Liver (tissue), 9 donors: ENCODE data around the gene PPP1R1B. TPM values are rescaled to one million over a fixed set of nuclear protein-coding genes. Genes with fewer than 3 reads are reported as not detected.

ENCODE experiments used
- DNase-seq: peaks from one replicate; pipeline ENCODE4 v3.0.0-alpha.2; 2017; ENCODE audit warnings: low spot score
- H3K27ac ChIP-seq, 2 donors: one replicate each; pipeline ENCODE4 v1.7.0; 2013; ENCODE audit warnings: inconsistent platforms in 2 of 2, low read length in 2 of 2, control low read depth in 1 of 2, low read depth in 1 of 2, mild to moderate bottlenecking in 1 of 2
- H3K27me3 ChIP-seq, 4 donors: one replicate each; pipeline versions ENCODE4 v1.6.1 to v1.7.0; 2013; ENCODE audit warnings: low read length in 3 of 4, inconsistent platforms in 1 of 4, mild to moderate bottlenecking in 1 of 4, moderate library complexity in 1 of 4; ENCODE audit not compliant: control insufficient read depth in 4 of 4, insufficient read depth in 4 of 4
- H3K36me3 ChIP-seq, 4 donors: one replicate each; pipeline versions ENCODE4 v1.6.1 to v1.7.0; 2013; ENCODE audit warnings: low read length in 3 of 4, mild to moderate bottlenecking in 3 of 4, low read depth in 1 of 4, moderate library complexity in 1 of 4; ENCODE audit not compliant: control insufficient read depth in 4 of 4, insufficient read depth in 3 of 4
- H3K4me1 ChIP-seq, 4 donors: one replicate each; pipeline versions ENCODE4 v1.6.1 to v1.7.0; 2013; ENCODE audit warnings: low read length in 3 of 4, mild to moderate bottlenecking in 3 of 4, moderate library complexity in 1 of 4; ENCODE audit not compliant: control insufficient read depth in 4 of 4, insufficient read depth in 4 of 4
- H3K4me3 ChIP-seq, 3 donors: one replicate each; pipeline versions ENCODE4 v1.6.1 to v1.7.0; 2013; ENCODE audit warnings: low read length in 3 of 3, control low read depth in 1 of 3, low read depth in 1 of 3, mild to moderate bottlenecking in 1 of 3
- H3K9ac ChIP-seq, 2 donors: one replicate each; pipeline ENCODE4 v1.7.0; 2013; ENCODE audit warnings: low read length in 2 of 2, mild to moderate bottlenecking in 2 of 2, moderate library complexity in 2 of 2, control low read depth in 1 of 2, low read depth in 1 of 2
- H3K9me3 ChIP-seq, 4 donors: one replicate each; pipeline versions ENCODE4 v1.6.1 to v1.7.0; 2013; ENCODE audit warnings: low read length in 3 of 4; ENCODE audit not compliant: control insufficient read depth in 4 of 4
- ATF3 ChIP-seq: IDR thresholded peaks from 2 replicates; pipeline ENCODE4 v1.6.1; 2016; ENCODE audit warnings: antibody characterized with exemption
- CTCF ChIP-seq: fragments of 150-350 bp; IDR thresholded peaks from 2 replicates; pipeline ENCODE4 v1.5.1; 2017; ENCODE audit warnings: improper control_type of control experiment, low read depth, low read length; ENCODE audit not compliant: missing input control
- EGR1 ChIP-seq, 2 donors: IDR thresholded peaks; 2 replicates each; pipeline ENCODE4 v1.6.1; 2016 to 2018; ENCODE audit warnings: antibody characterized with exemption in 2 of 2, low read depth in 2 of 2
- FOXA1 ChIP-seq: IDR thresholded peaks from 2 replicates; pipeline ENCODE4 v1.6.1; 2016; ENCODE audit warnings: antibody characterized with exemption
- FOXA2 ChIP-seq: IDR thresholded peaks from 2 replicates; pipeline ENCODE4 v1.6.1; 2016; ENCODE audit warnings: antibody characterized with exemption
- GABPA ChIP-seq, 2 donors: IDR thresholded peaks in 1 of 2; conservative IDR thresholded peaks in 1 of 2; 2 replicates each; pipeline ENCODE4 v1.6.1; 2016; ENCODE audit warnings: antibody characterized with exemption in 2 of 2, mild to moderate bottlenecking in 1 of 2, moderate library complexity in 1 of 2
- HNF4A ChIP-seq, 2 donors: conservative IDR thresholded peaks; 2 replicates each; pipeline ENCODE4 v1.6.1; 2016; ENCODE audit warnings: antibody characterized with exemption in 2 of 2, mild to moderate bottlenecking in 2 of 2
- HNF4G ChIP-seq: IDR thresholded peaks from 2 replicates; pipeline ENCODE4 v1.6.1; 2016; ENCODE audit warnings: antibody characterized with exemption
- MAX ChIP-seq: IDR thresholded peaks from 2 replicates; pipeline ENCODE4 v1.6.1; 2016; ENCODE audit warnings: antibody characterized with exemption
- NR2F2 ChIP-seq: IDR thresholded peaks from 2 replicates; pipeline ENCODE4 v1.6.1; 2016; ENCODE audit warnings: antibody characterized with exemption
- RAD21 ChIP-seq, 2 donors: IDR thresholded peaks; 2 replicates each; pipeline ENCODE4 v1.6.1; 2016; ENCODE audit warnings: antibody characterized with exemption in 2 of 2, mild to moderate bottlenecking in 2 of 2
- REST ChIP-seq: IDR thresholded peaks from 2 replicates; pipeline ENCODE4 v1.6.1; 2016; ENCODE audit warnings: antibody characterized with exemption, mild to moderate bottlenecking
- RXRA ChIP-seq, 2 donors: IDR thresholded peaks; 2 replicates each; pipeline ENCODE4 v1.6.1; 2017 to 2018; ENCODE audit warnings: antibody characterized with exemption in 2 of 2, mild to moderate bottlenecking in 1 of 2
- TAF1 ChIP-seq: conservative IDR thresholded peaks from 2 replicates; pipeline ENCODE4 v1.6.1; 2016; ENCODE audit warnings: antibody characterized with exemption, mild to moderate bottlenecking
- YY1 ChIP-seq: IDR thresholded peaks from 2 replicates; pipeline ENCODE4 v1.6.1; 2016; ENCODE audit warnings: antibody characterized with exemption, mild to moderate bottlenecking
- ZBTB33 ChIP-seq: IDR thresholded peaks from 2 replicates; pipeline ENCODE4 v1.6.1; 2016; ENCODE audit warnings: antibody characterized with exemption
- WGBS: extraction: QIAGEN DNeasy Blood & Tissue Kit; methylation state at CpG from one replicate; pipeline ENCODE4 v1.1.7; 2013; 5-methylcytosine and 5-hydroxymethylcytosine counted together
- polyA plus RNA-seq, 2 donors: library from polyadenylated mRNA; stranded (reverse) in 1 of 2; unstranded in 1 of 2; fragments of 200-250 nt in 1 of 2; fragments of >200 nt in 1 of 2; fragmentation: Nextera tagmentation in 1 of 2; extraction: Ambion mirVana in 1 of 2; gene quantifications; one replicate each; pipeline versions ENCODE4 v1.2.1 to v1.2.3, GENCODE V29; 2013 to 2015
- total RNA-seq, 2 donors: library from RNA; depleted of rRNA; stranded (reverse); fragments of >200 nt; gene quantifications; one replicate each; pipeline ENCODE4 v1.2.3, GENCODE V29; 2014
- donor health status: healthy.
- donor health status: healthy.
- donor health status: healthy.
- donor health status: healthy.
- donor health status: healthy.

The PPP1R1B gene
- total and polyA plus RNA-seq, 4 donors = 0.14 TPM; not detected in 3

- WGBS = 87% methylated on average over 10 of the region's 10 CpGs
- H3K4me1 ChIP-seq = peaks cover 0 to 12% (median under 1%) of the 10 kb centered on the region in 4 donors
- no peak for DNase-seq
- H3K36me3 ChIP-seq = no peaks in the 10 kb centered on the region
- no peaks in the 10 kb centered on the region for H3K9me3 ChIP-seq
- TF ChIP-seq CTCF = no peak
- no peak for TF ChIP-seq FOXA2
- no peak for TF ChIP-seq ZBTB33
- no peak for TF ChIP-seq EGR1 (IDR thresholded peaks at IDR 0.05; ENCODE audit: low read depth in 2 of 2)
- no peak for TF ChIP-seq REST
- no peak for TF ChIP-seq ATF3
- TF ChIP-seq TAF1 = no peak
- TF ChIP-seq RXRA (IDR thresholded peaks at IDR 0.05) = no peak
- no peak for TF ChIP-seq MAX
- no peaks in the 10 kb centered on the region for H3K27me3 ChIP-seq
- no peak overlapping the region for H3K27ac ChIP-seq
- H3K9ac ChIP-seq = no peak overlapping the region
- no peak overlapping the region for H3K4me3 ChIP-seq
Measured at GRCh38 chr17:39675390-39676082, 48.8 kb downstream of the PPP1R1B start.

GRCh38 chr17:39676198-39676819 is 49.6 kb downstream of the PPP1R1B start:
- H3K9ac ChIP-seq = no peak overlapping the region
- no peaks in the 10 kb centered on the region for H3K36me3 ChIP-seq
- DNase-seq = no peak
- no peak overlapping the region for H3K27ac ChIP-seq
- H3K9me3 ChIP-seq = no peaks in the 10 kb centered on the region
- TF ChIP-seq ZBTB33 (no peak), FOXA1 (no peak), REST (no peak), RXRA (IDR thresholded peaks at IDR 0.05) (no peak), MAX (no peak), NR2F2 (no peak), HNF4G (no peak), YY1 (no peak), GABPA (IDR thresholded peaks at IDR 0.05 in 1 of 2, conservative IDR thresholded peaks at IDR 0.05 in 1 of 2) (no peak), HNF4A (conservative IDR thresholded peaks at IDR 0.05) (no peak), RAD21 (IDR thresholded peaks at IDR 0.05) (no peak), EGR1 (IDR thresholded peaks at IDR 0.05; ENCODE audit: low read depth in 2 of 2) (no peak)
- WGBS = 64% methylated on average over 7 of the region's 7 CpGs
- H3K4me1 ChIP-seq = peaks cover 0 to 12% (median under 1%) of the 10 kb centered on the region in 4 donors
- no peaks in the 10 kb centered on the region for H3K27me3 ChIP-seq
- no peak overlapping the region for H3K4me3 ChIP-seq
